G401 (cell line): Measurements from ENCODE around the gene AMIGO1. TPM values are rescaled to one million over a fixed set of nuclear protein-coding genes. Genes with fewer than 3 reads are reported as not detected.
"Not testable (repeated sequence)": the region's sequence is repeated elsewhere in the genome, so short reads cannot be mapped to it uniquely, and the experiment has no call there.

Experiments
- DNase-seq: peaks from one replicate; pipeline ENCODE4 v3.0.0-alpha.2; 2015; ENCODE audit warnings: low spot score
- in situ Hi-C: cut with HindIII; loops from 2 replicates; pipeline ENCODE4 v1.10.0; 2016; ENCODE audit warnings: low sequenced_read_pairs, mixed read lengths
- total RNA-seq: library from RNA; depleted of rRNA; stranded (reverse); fragments of >200 nt; shearing (Covaris generic); gene quantifications from 2 replicates; pipeline ENCODE4 v1.2.3, GENCODE V29; 2014

AMIGO1 gene
- total RNA-seq, 1 experiment from 2014 or later = 0.07 TPM

GRCh38 chr1:109490029-109490933 lies 19.2 kb downstream of the AMIGO1 start:
- in situ Hi-C loops = loop anchor here (5.0 kb wide), 1 partner anchor 47 kb away; the partner anchor contains the start of gene GPR61
- peak; percentile 89 for DNase-seq

GRCh38 chr1:109488696-109489095 lies 20.8 kb downstream of the AMIGO1 start:
- in situ Hi-C loops = no loop called here

GRCh38 chr1:109488201-109488600 lies 21.3 kb downstream of the AMIGO1 start:
- in situ Hi-C loops = no loop called here
- DNase-seq = no peak

More at GRCh38 chr1:109488696-109489095, 20.8 kb downstream of the AMIGO1 start:
- no peak for DNase-seq

- in situ Hi-C loops = no loop called here
- no peak for DNase-seq
Measured at GRCh38 chr1:109487261-109487660, 22.3 kb downstream of the AMIGO1 start.

- in situ Hi-C loops = no loop called here
- DNase-seq = no peak
Measured at GRCh38 chr1:109485001-109485400, 24.5 kb downstream of the AMIGO1 start.

- DNase-seq = no peak
- in situ Hi-C loops = no loop called here
Measured at GRCh38 chr1:109484519-109484975, 25.0 kb downstream of the AMIGO1 start.

GRCh38 chr1:109483672-109484518 lies 25.6 kb downstream of the AMIGO1 start, which contains the start of gene ATXN7L2:
ATXN7L2 (plus strand) TSS chr1:109483905; CDS start chr1:109483954, 49 bp downstream.
- DNase-seq = peak; percentile 93
- in situ Hi-C loops = no loop called here

GRCh38 chr1:109482791-109483671 lies 26.5 kb downstream of the AMIGO1 start:
- in situ Hi-C loops = no loop called here
- DNase-seq = peak; percentile 74

GRCh38 chr1:109482242-109482641 lies 27.3 kb downstream of the AMIGO1 start:
- DNase-seq = peak; percentile 66
- in situ Hi-C loops = no loop called here

GRCh38 chr1:109481646-109482045 lies 27.9 kb downstream of the AMIGO1 start:
- in situ Hi-C loops = no loop called here

GRCh38 chr1:109479901-109480300 lies 29.6 kb downstream of the AMIGO1 start:
- in situ Hi-C loops = no loop called here
- DNase-seq = no peak

More at GRCh38 chr1:109481646-109482045, 27.9 kb downstream of the AMIGO1 start:
- DNase-seq = no peak

GRCh38 chr1:109479311-109479710 lies 30.2 kb downstream of the AMIGO1 start:
- no peak for DNase-seq
- in situ Hi-C loops = no loop called here

- no peak for DNase-seq
- in situ Hi-C loops = no loop called here
Measured at GRCh38 chr1:109478806-109479205, 30.7 kb downstream of the AMIGO1 start.

- DNase-seq = no peak
- in situ Hi-C loops = no loop called here
Measured at GRCh38 chr1:109477821-109478220, 31.7 kb downstream of the AMIGO1 start.

GRCh38 chr1:109476825-109477224 lies 32.7 kb downstream of the AMIGO1 start:
- in situ Hi-C loops = no loop called here

GRCh38 chr1:109475261-109475660 lies 34.3 kb downstream of the AMIGO1 start:
- in situ Hi-C loops = no loop called here

More at GRCh38 chr1:109476825-109477224, 32.7 kb downstream of the AMIGO1 start:
- no peak for DNase-seq

GRCh38 chr1:109474697-109475096 lies 34.8 kb downstream of the AMIGO1 start:
- in situ Hi-C loops = no loop called here

More at GRCh38 chr1:109475261-109475660, 34.3 kb downstream of the AMIGO1 start:
- no peak for DNase-seq

GRCh38 chr1:109473284-109474057 lies 36.1 kb downstream of the AMIGO1 start:
- DNase-seq, in situ Hi-C loops: not testable (repeated sequence)

More at GRCh38 chr1:109474697-109475096, 34.8 kb downstream of the AMIGO1 start:
- no peak for DNase-seq
